Stimulated activated CD8-positive, alpha-beta memory T cell treated with anti-CD3 and anti-CD28 coated beads, Interleukin-4, amount 100 ng/mL, for 4 hours (primary cell): ENCODE measurements around the gene MSMP.

Experiments
- DNase-seq, 2 donors: peaks; one replicate each; pipeline ENCODE4 v3.0.0-alpha.2; 2020; ENCODE audit warnings: low read depth in 2 of 2, low spot score in 1 of 2

The MSMP gene

GRCh38 chr9:35754264-35754663, at the start of gene MSMP:
MSMP (minus strand) TSS chr9:35754276; CDS start chr9:35754129, 147 bp downstream.
- no peak for DNase-seq

- DNase-seq: no peak
Measured at GRCh38 chr9:35801328-35802128, 47.5 kb upstream of the MSMP start.

- no peak for DNase-seq
Measured at GRCh38 chr9:35800530-35800929, 46.5 kb upstream of the MSMP start.

GRCh38 chr9:35798658-35799374, 44.7 kb upstream of the MSMP start:
- DNase-seq: peak in 1 of 2 donors; percentile 14

- no peak for DNase-seq
Measured at GRCh38 chr9:35797311-35798109, 43.4 kb upstream of the MSMP start.

- no peak for DNase-seq
Measured at GRCh38 chr9:35795695-35796094, 41.6 kb upstream of the MSMP start.

- DNase-seq: no peak
Measured at GRCh38 chr9:35793461-35793860, 39.4 kb upstream of the MSMP start.

- no peak for DNase-seq
Measured at GRCh38 chr9:35792826-35793225, 38.8 kb upstream of the MSMP start.

- DNase-seq: no peak
Measured at GRCh38 chr9:35792024-35792813, 38.1 kb upstream of the MSMP start.

- DNase-seq: no peak
Measured at GRCh38 chr9:35791297-35791921, 37.3 kb upstream of the MSMP start, which contains the start of gene NPR2. NPR2 (plus strand) TSS chr9:35791591; CDS start chr9:35792409, 818 bp downstream.

- peak; percentile 21 to 28 for DNase-seq
Measured at GRCh38 chr9:35790385-35791296, 36.6 kb upstream of the MSMP start.

- DNase-seq: no peak
Measured at GRCh38 chr9:35790025-35790384, 35.9 kb upstream of the MSMP start.

GRCh38 chr9:35789541-35789940, 35.5 kb upstream of the MSMP start:
- no peak for DNase-seq

- DNase-seq: no peak
Measured at GRCh38 chr9:35783418-35783817, 29.3 kb upstream of the MSMP start.

GRCh38 chr9:35781066-35781465, 27.0 kb upstream of the MSMP start:
- no peak for DNase-seq

- no peak for DNase-seq
Measured at GRCh38 chr9:35778496-35778895, 24.4 kb upstream of the MSMP start.

- DNase-seq: no peak
Measured at GRCh38 chr9:35776018-35776417, 21.9 kb upstream of the MSMP start.

GRCh38 chr9:35774907-35775635, 21.0 kb upstream of the MSMP start:
- DNase-seq: no peak

- no peak for DNase-seq
Measured at GRCh38 chr9:35771943-35772342, 17.9 kb upstream of the MSMP start.
